ENCODE measurements around the gene ZNF37A.

The ZNF37A gene

DNA sequence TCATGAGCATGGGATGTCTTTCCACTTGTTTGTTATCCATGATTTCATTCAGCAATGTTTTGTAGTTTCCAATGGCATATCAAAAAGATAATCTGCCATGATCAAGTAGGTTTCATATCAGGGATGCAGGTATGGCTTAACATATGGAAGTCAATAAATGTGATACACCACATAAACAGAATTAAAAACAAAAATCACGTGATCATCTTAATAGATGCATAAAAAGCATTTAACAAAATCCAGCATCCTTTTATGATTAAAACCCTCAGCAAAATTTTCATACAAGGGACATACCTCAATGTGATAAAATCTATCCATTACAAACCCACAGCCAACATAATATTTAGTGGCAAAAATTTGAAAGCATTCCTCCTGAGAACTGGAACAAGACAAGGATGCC, 90.3 kb downstream of the ZNF37A start:
- H3K4me3 Mint-ChIP-seq: no peak overlapping the region

More for the DNA sequence above, 90.3 kb downstream of the ZNF37A start:
- Mint-ChIP-seq H3K9me3 (peaks cover 59% of the 10 kb centered on the region), H3K27me3 (no peaks in the 10 kb centered on the region), H3K4me1 (ENCODE audit: low read depth) (no peaks in the 10 kb centered on the region), H3K36me3 (ENCODE audit: low read depth) (no peaks in the 10 kb centered on the region), H3K27ac (no peak overlapping the region)
- intact Hi-C loops (cut with micrococcal nuclease): no loop called here
